Hindlimb muscle (tissue), 1 donor: ENCODE measurements around the gene SLC26A1. TPM values are rescaled to one million over a fixed set of nuclear protein-coding genes. Genes with fewer than 3 reads are reported as not detected.

ENCODE experiments used
- DNase-seq: peaks from one replicate; pipeline ENCODE4 v3.0.0-alpha.2; 2013
- polyA plus RNA-seq: library from polyadenylated mRNA; unstranded; fragments of 120-200 nt; gene quantifications from one replicate; pipeline ENCODE4 v1.2.1, GENCODE V29; 2013; ENCODE audit not compliant: insufficient read length

SLC26A1 gene
- polyA plus RNA-seq, 1 donor, result 6.0 TPM

DNA sequence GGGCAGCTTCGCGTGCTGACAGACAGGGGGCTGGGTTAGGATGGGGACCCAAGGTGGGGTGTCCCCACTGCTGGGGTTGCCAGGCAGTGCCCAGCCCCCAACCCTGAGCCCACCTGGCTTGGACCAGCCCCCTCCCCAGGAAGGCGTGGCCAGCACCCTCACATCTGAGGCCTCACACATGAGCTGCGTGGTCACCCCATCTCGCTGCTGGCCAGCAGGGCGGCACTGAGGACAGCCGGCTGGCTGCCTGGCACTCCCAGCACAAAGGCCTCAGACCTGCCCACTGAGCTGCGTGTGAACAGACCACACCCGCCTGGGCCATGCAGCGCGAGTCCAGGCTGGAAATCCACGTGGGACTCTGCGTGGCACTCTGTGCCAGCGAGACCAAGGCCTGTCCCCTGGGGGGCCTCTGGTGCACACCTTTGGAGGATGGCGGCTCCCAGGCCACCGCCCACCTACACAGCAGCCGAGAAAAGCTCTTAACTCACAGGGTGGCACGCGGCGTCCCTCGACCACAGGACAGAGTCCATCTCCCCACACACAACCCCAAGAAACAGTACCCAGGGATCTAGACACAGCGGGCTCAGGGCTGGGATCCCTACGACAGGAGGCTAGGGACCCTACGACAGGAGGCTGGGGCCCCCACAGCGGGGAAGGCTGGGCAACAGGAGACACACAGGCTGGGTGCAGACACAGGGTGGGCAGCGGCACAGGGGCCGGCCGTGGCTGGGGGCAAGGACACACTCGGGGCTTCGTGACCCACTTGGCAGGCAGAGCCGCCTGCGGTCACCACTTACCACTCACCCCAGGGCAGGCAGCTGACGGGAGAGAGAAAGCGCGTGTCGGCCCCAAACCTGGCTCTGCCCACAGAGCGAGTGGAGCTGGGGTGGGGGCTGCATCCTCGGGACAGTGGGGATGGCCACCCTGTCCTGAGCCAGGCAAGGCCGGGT is 29.7 kb downstream of the SLC26A1 start:
- no peak for DNase-seq

DNA sequence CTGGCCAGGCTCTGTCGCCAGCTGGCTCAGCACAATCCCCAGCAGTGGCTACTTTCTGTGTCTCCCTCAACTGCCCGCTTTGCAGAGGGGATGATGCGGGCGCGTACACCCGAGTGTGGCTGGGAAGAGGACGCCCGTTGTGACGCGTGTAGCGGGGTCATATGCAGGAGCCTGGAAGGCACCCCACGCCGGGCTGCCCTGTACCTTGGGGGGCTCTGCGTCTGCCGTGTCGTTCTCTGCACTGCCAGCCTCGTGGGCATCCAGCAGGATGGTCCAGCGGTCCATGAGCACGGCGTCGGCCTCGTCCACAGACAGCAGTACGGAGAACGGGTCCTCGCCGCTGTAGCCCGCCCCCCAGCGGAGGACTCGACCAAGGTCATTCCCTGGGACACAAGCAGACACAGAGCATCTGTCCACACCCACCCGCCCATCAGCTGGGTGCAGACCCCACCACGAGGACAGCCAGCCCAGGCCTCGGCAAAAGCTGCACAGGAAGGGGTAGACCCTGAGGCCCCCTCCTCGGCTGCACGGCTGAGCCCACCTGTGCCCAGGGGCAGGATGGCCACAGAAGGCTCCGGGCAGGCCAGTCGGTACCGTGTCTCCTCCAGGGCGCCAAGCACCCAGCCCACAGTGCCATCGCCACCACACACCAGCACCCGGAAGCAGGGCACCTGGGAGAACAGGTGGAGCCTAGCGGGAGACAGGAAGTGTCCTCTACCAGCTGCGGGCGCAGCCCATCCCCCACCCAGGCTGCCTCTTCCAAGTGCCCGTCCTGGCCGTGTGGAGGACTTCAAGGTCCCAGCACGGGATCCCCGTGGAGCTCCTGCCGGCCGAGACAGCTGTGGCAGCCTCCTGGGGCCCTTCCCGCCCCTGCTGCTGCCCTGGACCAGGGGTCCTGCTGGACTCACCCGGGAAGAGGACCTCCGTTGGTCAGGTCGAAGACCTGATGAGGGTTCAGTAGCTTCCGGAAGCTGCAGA is 30.7 kb downstream of the SLC26A1 start:
- DNase-seq, result no peak

DNA sequence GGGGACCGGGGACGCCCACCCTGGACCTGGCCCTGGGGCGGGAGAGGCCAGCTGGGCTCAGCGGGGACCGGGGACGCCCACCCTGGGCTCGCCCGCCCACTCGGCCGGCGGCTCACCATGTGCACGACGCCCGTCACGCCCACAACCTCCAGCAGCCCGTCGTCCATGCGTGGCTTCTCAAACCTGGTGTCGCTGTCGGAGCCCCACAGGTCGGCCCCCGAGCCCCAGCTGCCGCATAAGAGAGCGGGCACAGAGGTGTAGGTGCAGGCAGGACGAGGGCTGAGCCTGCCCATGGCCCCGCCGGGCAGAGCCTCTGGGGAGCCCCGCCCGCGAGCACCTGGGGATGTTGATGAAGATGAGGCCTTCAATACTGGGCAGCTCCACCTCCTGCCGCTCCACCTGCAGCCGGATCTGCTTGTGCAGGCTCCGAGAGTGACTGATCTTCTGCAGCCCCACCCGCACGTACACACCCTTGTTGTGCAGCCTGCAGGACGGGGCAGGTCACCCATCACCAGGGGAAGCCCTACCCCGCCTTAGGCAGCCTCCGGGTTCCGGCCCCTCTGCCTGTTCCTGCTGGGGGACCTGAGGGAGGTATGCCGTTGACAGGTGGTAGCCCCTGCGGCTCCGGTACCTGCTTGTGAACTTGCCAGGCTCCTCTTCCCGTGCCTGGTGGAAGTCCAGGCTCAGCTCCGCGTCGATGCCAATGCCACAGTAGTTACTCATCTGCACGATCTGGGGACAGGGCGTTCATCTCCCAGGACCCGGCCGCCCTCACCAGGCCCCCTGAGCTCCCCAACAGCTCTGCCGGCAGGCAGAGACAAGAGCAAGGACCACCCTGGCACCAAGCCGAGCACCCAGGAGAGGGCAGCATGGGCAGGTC is 31.6 kb downstream of the SLC26A1 start:
- DNase-seq, result no peak

DNA sequence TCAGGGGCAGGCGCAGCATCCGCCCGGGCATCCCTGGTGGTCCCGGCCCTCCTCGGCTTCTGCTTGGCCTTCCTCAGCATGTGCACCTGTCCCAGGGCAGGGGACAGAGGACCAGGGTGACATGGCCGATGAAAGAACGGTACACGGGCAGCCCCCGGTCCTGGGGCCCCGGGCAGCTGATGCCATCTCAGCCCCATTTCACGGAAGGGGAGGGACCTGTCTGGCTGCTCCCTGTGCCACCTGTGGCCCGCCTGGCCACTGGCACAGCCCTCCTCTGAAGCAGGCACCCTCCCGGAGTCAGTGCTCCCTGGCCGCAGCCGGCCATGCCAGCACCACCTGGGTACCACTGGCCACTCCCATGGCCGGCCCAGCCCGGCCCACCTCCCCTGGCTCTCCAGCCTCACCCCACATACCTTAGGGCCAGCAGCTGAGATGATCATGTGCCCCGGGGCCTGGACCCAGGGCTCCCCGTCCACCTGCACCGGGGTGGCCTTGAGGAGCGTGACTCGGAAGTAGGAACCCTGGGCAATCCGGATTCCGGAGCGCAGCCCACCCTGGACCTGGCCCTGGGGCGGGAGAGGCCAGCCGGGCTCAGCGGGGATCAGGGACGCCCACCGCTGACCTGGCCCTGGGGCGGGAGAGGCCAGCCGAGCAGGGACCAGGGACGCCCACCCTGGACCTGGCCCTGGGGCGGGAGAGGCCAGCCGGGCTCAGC is 32.4 kb downstream of the SLC26A1 start:
- no peak for DNase-seq

DNA sequence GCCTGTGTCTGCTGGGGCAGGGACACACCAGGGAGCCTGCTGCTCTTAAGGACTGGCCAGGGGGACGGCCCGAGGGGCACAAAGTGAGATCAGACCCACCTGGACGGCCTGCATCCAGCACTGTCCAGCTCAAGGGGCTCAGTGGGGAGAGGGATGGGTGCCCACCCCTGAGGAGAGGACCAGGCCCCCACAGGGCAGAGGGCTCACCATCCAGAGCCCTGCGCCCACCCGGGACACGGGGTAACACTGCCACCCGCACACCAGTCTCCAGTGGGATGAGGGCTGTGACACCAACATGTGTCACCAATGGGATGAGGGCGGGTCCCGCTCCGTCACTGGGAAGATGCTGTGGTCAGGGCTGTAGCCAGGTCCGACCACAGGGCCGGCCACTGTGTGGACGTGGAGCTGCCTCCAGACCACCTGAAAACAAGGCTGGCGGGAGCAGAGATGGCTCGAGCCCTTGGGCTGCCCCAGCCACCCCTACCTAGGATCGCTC is 33.0 kb downstream of the SLC26A1 start:
- DNase-seq, result no peak

DNA sequence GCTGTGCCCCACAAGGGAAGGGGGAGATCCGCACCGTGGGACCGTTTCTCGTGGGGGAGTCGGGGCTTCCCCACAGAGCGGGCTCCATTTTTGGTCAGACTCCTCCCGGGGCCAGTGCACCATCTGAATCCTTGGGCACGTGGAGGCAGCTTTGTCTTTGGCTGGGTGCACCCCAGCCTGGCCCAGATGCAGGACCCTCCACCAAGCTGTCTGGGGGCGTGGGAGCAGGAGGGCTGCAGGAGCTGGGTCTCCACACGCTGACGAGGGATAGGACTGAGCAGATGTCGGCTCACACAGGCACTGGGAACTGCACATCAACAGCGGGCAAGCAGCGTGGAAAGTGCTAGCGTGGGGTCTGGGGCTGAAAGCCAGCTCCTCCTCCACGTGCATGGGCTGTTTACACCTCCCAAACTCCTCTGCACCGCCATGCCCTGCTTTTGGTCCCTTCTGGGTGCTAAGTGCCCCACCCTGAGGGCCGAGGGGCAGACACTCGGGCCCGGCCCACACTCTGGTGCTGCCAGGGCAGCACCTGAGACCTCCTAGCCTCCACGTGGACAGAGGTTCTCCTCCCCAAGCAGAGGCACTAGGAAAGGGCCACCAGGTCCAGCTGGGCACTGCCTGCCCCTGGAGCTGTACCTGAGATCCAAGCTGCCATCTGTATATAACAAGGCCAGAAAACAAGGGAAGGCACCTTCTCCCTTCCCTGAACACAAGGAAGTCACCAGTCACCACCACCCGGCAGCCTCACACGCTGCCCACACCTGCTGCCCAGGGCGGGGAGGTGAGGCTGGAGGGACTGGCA is 33.7 kb downstream of the SLC26A1 start:
- DNase-seq, result no peak

DNA sequence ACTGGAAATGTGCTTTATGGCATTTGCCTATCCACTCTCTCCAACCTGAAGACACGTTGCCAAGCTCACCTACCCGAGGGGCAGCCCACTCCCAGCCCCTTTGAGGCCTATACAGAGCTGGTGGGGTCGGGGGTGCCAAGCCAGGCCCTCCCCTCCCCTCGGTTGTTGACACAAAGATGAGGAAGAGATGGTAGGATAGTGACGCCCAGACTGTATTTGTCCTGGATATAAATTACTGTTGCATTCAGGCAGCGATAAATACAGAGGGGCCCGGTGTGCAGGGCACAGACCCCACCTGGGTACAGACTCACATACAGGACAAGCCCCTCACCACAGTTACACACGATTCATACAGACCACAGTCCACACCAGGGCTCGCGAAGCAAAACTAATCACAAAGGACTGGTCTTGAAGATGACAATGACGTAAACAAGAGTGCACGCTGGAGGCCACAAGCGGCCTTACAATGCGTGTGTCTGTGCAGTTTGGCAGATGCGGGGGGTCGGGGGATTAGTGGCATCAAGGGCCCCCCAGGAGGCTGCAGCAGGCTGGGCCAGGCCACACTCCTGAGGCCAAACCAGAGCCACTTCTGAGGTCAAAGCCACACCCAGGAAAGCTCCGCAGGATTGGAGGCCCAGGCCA is 34.4 kb downstream of the SLC26A1 start:
- DNase-seq, result no peak

DNA sequence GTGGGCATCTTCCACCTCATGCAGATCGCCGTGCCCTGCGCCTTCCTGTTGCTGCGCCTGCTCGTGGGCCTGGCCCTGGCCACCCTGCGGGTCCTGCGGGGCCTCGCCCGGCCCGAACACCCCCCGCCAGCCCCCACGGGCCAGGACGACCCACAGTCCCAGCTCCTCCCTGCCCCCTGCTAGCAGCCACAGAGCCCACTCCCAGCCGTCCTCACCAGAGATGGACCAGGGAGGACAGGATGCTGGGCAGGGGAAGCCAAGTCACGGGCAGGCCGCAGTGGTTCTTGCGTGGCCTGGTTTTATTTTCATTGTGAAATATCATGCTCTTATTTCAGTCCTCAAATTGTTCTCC is 34.9 kb downstream of the SLC26A1 start:
- DNase-seq, result no peak

DNA sequence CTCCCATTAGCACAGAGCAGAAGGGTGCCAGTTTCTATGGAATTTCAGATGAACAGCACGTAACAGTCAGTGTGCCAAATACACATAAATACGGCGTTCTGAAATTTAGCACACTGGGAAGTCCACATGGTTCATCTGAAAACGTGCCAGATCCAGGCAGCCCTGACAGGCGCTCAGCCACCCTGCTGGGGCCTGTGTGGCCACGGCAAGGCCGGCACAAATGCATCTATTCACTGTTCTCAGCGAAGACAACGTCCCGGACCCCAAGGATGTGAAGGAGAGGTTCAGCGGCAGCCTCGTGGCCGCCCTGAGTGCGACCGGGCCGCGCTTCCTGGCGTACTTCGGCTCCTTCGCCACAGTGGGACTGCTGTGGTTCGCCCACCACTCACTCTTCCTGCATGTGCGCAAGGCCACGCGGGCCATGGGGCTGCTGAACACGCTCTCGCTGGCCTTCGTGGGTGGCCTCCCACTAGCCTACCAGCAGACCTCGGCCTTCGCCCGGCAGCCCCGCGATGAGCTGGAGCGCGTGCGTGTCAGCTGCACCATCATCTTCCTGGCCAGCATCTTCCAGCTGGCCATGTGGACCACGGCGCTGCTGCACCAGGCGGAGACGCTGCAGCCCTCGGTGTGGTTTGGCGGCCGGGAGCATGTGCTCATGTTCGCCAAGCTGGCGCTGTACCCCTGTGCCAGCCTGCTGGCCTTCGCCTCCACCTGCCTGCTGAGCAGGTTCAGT is 35.5 kb downstream of the SLC26A1 start:
- no peak for DNase-seq

DNA sequence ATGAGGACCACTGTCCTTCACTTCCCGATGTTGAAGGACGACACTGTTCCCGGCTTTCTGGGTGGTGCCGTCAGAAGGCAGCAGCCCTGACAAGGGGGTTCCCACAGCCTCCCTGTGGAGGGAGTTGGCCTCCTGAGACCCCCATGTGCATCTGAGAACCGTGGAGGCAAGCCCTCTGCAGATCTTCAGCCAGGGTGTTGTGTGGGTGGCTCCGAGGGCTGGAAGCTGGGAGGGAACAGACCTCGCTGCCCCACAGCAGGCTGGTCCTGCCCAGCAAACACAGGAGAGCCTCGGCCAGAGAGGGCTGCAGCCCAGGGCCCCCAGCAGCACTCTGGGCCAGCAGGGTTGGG is 36.0 kb downstream of the SLC26A1 start:
- no peak for DNase-seq

DNA sequence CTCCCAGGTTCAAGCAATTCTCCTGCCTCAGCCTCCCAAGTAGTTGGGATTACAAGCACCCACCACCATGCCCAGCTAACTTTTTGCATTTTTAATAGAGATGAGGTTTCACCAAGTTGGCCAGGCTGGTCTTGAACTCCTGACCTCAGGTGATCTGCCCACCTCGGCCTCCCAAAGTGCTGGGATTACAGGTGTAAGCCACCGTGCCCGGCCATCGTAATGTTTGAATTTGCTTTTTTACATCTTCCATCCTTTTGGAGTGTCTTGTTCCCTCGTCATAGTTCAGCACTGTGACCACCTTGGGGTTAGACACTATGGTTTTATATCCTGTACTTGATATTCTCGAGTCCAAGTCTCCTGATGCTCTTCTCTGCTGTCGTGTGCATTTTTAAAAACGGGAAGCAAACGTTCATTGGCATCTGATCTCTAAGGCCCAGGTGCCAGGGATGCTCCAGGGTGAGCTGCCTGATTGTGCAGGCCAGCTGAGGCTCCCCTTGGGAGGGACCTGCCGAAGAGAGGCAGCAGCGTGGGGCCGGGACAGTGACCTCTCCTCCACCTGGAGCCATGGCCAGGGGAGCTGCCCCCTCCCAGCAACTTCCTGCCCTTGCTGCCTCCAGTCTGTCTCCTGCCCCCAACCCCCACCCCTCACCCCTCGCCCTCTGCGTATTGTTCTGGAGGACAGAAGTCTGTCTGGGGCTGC is 36.5 kb downstream of the SLC26A1 start:
- DNase-seq, result no peak

DNA sequence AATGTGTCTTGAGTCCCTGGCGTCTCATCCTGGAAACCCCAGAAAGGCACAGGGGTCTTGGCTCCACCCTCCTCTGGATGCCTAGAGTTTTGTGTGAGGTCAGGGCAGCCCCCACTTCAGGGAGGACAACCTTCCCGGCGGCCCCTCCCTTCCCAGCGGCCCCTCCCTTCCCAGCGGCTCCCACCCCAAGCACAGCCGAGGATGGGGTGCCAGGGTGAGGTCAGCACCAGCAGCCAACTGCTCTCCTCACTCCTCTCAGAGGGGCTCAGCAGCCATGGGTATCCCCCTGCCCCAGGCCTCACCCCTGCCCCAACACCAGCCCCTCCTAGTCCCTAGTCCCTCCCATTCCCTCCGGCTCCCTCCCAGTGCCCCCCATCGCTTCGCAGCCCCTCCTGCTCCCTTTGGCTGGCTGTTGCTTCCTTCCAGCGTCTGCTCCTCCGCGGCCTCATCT is 37.2 kb downstream of the SLC26A1 start:
- no peak for DNase-seq

DNA sequence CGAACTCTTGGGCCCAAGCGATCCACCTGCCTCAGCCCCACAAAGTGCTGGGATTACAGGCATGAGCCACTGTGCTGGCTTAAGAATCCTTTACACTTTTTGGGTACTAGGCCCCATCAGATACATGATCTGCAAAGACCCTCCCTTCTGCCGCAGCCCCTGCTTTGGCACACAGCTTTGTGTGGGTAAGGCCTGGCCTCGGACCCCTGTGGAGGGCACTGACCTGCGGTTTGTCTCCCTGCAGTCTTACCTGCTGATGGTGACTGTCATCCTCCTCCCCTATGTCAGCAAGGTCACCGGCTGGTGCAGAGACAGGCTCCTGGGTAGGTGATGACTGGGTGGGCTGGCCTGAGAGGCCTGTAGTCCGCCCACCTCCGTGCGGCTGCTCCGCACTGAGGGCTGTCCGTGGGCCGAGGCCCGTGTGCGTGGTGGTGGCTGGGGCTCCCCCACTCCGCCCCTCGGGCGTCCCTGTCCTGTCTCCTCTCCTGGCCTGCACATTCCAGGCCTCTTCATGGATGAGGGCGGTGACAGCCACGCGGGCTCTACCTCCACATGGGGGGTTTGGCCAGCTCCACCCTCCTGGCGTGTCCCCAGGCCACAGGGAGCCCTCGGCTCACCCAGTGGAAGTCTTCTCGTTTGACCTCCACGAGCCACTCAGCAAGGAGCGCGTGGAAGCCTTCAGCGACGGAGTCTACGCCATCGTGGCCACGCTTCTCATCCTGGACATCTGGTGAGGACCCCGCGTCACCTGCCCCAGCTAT is 37.9 kb downstream of the SLC26A1 start:
- no peak for DNase-seq

DNA sequence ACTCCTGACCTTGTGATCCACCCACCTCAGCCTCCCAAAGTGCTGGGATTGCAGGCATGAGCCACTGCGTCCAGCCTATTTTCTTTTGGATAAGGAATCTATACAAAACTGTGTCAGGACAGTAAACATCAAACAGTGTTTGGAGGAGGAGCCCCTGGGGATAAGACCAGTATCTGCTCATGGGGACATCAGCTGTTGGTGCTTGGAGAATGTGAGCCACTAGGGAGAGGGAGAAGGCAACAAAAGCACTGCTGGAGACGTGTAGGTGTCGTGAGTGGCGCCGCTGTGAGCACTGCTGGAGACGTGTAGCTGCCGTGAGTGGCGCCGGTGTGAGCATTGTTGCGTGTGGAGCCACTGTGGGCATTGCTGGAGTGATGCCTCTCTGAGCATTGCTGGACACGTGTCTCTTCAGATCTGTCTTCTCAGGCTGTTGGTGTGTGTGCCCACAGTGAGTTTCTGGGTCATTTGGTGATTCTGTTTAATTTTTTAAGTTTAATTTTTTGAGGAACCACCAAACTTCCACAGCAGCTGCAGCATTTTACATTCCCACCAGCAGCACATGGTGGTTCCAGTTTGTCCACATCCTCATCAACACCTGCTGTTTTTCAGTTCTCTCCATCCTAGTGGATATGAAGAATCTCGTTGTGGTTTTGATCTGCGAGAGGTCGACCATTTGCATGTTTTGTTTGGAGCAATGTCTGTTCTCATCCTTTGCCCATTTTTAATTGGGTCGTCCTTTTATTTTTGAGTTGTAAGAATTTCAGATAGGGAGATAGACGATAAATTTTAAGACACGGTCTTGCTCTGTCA is 38.8 kb downstream of the SLC26A1 start:
- no peak for DNase-seq

DNA sequence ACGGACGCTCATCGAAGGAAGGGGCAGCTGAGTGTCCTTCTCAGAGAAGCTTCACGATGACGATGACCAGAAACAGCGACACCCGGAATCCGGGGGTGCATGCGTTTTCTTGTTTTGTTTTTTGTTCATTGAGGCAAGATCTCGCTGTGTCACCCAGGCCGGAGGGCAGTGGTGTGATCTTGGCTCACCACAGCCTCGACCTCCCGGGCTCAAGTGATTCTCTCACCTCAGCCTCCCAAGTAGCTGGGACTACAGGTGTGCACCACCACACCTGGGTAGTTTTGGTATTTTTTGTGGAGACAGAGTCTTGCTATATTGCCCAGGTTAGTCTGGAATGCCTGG is 39.7 kb downstream of the SLC26A1 start:
- no peak for DNase-seq

DNA sequence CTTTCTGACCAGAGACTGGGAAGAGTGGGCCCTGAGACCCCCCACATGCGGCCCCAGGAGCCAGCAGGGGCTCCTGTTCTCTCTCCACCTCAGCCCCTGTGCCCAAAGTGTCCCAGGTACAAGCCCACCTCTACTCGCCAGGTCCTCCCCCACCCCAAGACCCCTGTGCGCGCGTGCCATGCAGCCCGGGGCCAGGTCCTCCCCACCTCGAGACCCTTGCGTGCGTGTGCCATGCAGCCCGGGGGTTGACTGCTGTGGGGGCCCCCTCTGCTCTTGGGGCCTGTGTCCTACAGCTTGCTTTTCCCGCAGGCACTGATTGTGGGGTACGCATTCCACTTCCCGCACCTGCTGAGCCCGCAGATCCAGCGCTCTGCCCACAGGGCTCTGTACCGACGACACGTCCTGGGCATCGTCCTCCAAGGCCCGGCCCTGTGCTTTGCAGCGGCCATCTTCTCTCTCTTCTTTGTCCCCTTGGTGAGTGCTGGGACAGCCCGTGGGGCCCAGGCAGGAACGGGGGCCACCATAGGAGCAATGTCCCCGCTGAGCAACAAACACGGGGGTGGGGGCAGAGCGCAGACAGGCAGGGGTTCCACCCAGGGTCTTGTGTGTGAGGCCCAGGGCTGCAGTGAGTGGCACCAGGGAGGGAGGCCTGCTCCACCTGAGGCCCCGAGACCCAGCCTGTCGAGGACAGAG is 40.2 kb downstream of the SLC26A1 start:
- DNase-seq, result no peak
